ENCODE measurements around the gene CHRNA9. TPM values are rescaled to one million over a fixed set of nuclear protein-coding genes. Genes with fewer than 3 reads are reported as not detected.
"Not testable (repeated sequence)": the region's sequence is repeated elsewhere in the genome, so short reads cannot be mapped to it uniquely, and the experiment has no call there.

Gene CHRNA9, protein sequence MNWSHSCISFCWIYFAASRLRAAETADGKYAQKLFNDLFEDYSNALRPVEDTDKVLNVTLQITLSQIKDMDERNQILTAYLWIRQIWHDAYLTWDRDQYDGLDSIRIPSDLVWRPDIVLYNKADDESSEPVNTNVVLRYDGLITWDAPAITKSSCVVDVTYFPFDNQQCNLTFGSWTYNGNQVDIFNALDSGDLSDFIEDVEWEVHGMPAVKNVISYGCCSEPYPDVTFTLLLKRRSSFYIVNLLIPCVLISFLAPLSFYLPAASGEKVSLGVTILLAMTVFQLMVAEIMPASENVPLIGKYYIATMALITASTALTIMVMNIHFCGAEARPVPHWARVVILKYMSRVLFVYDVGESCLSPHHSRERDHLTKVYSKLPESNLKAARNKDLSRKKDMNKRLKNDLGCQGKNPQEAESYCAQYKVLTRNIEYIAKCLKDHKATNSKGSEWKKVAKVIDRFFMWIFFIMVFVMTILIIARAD
- total RNA-seq: not detected in 2 replicates
- long read RNA-seq: 0 reads

DNA sequence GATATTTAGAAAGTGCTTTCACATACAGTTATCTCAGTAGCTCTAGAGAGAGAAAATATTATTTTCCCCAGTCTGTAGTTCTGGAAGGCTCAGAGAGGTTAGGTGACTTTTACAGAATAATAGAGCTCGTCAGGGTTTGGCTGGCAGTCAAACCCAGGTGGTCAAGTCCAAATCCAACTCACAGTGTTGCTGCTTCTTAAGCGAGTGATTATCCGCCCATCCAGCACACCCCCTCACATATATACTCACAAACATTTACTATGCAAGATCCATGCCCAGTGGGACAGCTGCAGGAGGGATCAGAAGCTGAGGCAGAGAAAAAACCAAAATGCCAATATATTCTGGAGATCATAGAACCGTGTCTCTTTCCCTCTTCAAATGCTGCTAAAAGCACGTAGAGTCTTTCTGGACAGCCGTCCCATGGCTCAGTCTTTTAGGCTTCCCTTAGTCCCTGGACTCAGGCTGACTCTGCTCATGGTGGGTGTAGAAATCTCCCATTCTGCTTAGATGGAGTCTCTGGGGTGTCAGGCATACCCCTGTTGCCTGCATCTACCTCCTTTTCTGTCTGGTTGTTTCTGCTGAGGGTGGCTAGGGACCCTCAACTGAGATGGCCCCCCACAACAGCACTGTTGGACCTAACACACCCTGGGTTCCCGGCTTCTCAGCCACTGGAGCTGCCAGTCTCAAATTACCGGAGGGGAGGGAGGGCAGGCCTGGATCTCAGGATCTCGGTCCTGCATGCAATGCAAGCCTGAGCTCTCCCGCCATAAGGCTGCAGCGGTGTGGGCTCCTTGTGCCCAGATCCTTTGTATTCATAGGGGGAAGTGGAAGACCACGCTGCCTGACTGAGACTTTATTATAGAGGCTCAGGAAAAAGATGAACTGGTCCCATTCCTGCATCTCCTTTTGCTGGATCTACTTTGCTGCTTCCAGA, at the start of gene CHRNA9:
Gene CHRNA9 (plus strand): TSS at position 743 of the 934 bp plus-strand sequence. CDS start 135 bp downstream, at position 878.
- no peak within 1 kb of the TSS for H3K4me3 Mint-ChIP-seq (ENCODE audit: unreplicated experiment)
- TF ChIP-seq CTCF (IDR thresholded peaks at IDR 0.05): no peak
- H3K27me3 Mint-ChIP-seq (ENCODE audit: unreplicated experiment): peaks cover 2% of the 10 kb centered on the region
- peaks cover 19% of the 10 kb centered on the region for H3K4me1 Mint-ChIP-seq (ENCODE audit: unreplicated experiment)
- H3K36me3 Mint-ChIP-seq (ENCODE audit: unreplicated experiment): no peaks in the 10 kb centered on the region
- no peak for DNase-seq (ENCODE audit: extremely low spot score, unreplicated experiment)
- H3K27ac Mint-ChIP-seq (ENCODE audit: unreplicated experiment): peak within 1 kb of the TSS; percentile 15
- no peaks in the 10 kb centered on the region for H3K9me3 Mint-ChIP-seq (ENCODE audit: unreplicated experiment)

DNA sequence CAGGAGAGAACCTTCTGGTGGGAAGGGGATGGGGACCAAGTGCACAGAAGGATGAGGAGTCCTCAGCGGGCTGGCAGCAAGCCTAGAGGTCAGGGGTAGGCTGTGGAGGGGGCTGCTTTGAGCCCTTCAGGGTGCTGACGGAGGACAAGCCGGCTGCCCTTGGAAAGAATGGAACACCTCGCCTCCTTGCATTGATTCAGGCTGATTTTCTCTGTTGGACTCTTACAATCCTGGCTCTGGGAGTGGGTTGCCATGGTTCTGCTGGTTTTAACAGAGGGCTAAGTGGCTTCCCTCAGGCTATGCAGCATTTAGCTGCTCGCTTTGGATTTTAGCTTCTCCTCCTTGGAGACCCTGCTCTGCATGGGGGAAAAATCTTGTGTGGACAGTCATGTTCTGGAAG, 49.4 kb upstream of the CHRNA9 start:
- Mint-ChIP-seq H3K4me1 (ENCODE audit: unreplicated experiment) (no peaks in the 10 kb centered on the region), H3K27me3 (ENCODE audit: unreplicated experiment) (peaks cover 11% of the 10 kb centered on the region)

GRCh38 chr4:40288566-40288965, 46.6 kb upstream of the CHRNA9 start:
- Mint-ChIP-seq H3K9me3 (ENCODE audit: unreplicated experiment) (no peaks in the 10 kb centered on the region), H3K4me3 (ENCODE audit: unreplicated experiment) (no peak overlapping the region), H3K27ac (ENCODE audit: unreplicated experiment) (no peak overlapping the region), H3K27me3 (ENCODE audit: unreplicated experiment) (peaks cover 14% of the 10 kb centered on the region), H3K36me3 (ENCODE audit: unreplicated experiment) (no peaks in the 10 kb centered on the region), H3K4me1 (ENCODE audit: unreplicated experiment) (no peaks in the 10 kb centered on the region)
- no peak for TF ChIP-seq CTCF (IDR thresholded peaks at IDR 0.05)
- DNase-seq (ENCODE audit: extremely low spot score, unreplicated experiment): no peak

More for the DNA sequence above, 49.4 kb upstream of the CHRNA9 start:
- no peak for TF ChIP-seq CTCF (IDR thresholded peaks at IDR 0.05)
- Mint-ChIP-seq H3K27ac (ENCODE audit: unreplicated experiment) (no peak overlapping the region), H3K4me3 (ENCODE audit: unreplicated experiment) (no peak overlapping the region), H3K36me3 (ENCODE audit: unreplicated experiment) (no peaks in the 10 kb centered on the region), H3K9me3 (ENCODE audit: unreplicated experiment) (no peaks in the 10 kb centered on the region)
- no peak for DNase-seq (ENCODE audit: extremely low spot score, unreplicated experiment)

DNA sequence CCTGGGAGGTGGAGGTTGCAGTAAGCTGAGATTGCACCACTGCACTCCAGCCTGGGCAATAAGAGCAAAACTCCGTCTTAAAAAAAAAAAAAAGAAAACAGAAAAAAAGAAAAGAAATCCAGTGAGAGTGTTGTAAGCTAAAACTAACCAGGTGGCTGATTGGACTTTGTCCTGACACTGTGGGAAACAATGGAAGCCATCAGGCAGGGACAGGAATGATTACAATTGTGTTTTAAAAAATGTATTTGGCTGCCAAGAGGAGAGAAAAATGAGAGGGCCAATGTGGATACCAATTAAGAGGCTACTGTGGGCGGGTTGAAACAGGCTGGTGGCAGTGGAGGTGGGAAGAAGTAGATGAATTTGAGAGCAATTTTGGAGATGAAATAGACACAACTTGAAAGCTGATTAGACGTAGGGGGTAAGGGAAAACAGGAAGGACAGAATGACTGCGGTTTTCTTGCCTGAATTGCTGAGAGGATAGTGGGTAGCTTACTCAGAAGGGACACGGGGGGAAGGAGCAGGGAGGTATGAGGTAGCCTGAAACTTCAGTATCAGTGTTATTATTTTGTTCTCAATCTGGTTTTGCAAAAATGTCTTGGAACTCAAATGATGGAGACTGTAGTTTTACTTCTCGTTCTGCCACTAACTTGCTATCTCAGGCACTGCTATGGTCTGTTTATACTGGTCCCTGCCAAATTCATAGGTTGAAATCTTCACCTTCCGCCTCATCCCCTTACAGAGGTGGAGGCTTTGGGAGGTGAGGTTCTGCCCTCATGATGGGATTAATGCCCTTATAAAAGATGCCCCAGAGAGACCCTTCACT, 45.6 kb upstream of the CHRNA9 start:
- no peaks in the 10 kb centered on the region for H3K9me3 Mint-ChIP-seq (ENCODE audit: unreplicated experiment)
- DNase-seq (ENCODE audit: extremely low spot score, unreplicated experiment): no peak
- no peak for TF ChIP-seq CTCF (IDR thresholded peaks at IDR 0.05)
- no peaks in the 10 kb centered on the region for H3K36me3 Mint-ChIP-seq (ENCODE audit: unreplicated experiment)
- no peak overlapping the region for H3K4me3 Mint-ChIP-seq (ENCODE audit: unreplicated experiment)
- H3K4me1 Mint-ChIP-seq (ENCODE audit: unreplicated experiment): no peaks in the 10 kb centered on the region
- no peak overlapping the region for H3K27ac Mint-ChIP-seq (ENCODE audit: unreplicated experiment)
- peaks cover 13% of the 10 kb centered on the region for H3K27me3 Mint-ChIP-seq (ENCODE audit: unreplicated experiment)

GRCh38 chr4:40290611-40291186, 44.4 kb upstream of the CHRNA9 start:
- not testable (repeated sequence) for H3K27ac Mint-ChIP-seq (ENCODE audit: unreplicated experiment); H3K4me3 Mint-ChIP-seq (ENCODE audit: unreplicated experiment); H3K36me3 Mint-ChIP-seq (ENCODE audit: unreplicated experiment); H3K4me1 Mint-ChIP-seq (ENCODE audit: unreplicated experiment); H3K9me3 Mint-ChIP-seq (ENCODE audit: unreplicated experiment); DNase-seq (ENCODE audit: extremely low spot score, unreplicated experiment)
- peaks cover 12% of the 10 kb centered on the region for H3K27me3 Mint-ChIP-seq (ENCODE audit: unreplicated experiment)

All from osteocyte (in vitro differentiated cells).